ENCODE results near the gene SYNJ2. TPM values are rescaled to one million over a fixed set of nuclear protein-coding genes. Genes with fewer than 3 reads are reported as not detected.
"Not testable (repeated sequence)": the region's sequence is repeated elsewhere in the genome, so short reads cannot be mapped to it uniquely, and the experiment has no call there.

The SYNJ2 gene
- total RNA-seq, 1 experiment from 2014 or later: 68.5 TPM

DNA sequence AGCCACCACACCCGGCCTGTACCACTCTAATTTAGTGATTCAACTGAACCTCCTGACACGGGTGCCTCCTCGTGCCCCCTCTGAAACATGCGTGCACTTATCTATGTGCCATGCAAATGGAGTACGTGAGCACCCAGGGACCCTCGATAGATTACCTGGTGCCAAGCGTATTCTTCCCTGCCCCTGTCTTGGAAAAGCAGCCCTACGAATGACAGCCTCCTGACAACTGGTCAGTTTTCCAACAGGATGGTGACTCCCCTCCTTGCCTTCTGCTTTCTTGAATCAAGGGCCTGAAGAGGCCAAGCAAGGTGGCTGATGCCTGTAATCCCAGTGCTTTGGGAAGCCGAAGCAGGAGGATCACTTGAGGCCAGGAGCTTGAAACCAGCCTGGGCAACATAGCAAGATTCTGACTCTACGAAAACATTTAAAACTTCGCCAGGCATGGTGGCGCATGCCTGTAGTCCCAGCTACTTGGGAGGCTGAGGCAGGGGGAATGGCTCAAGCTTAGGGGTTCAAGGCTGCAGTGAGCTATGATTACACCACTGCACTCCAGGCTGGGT, 25.4 kb upstream of the SYNJ2 start:
- no peak for DNase-seq (ENCODE audit: low read depth)

GRCh38 chr6:157959451-157960227, 22.0 kb upstream of the SYNJ2 start:
- no peak for DNase-seq (ENCODE audit: low read depth)

GRCh38 chr6:157961153-157961831, 20.4 kb upstream of the SYNJ2 start:
- no peak for DNase-seq (ENCODE audit: low read depth)

DNA sequence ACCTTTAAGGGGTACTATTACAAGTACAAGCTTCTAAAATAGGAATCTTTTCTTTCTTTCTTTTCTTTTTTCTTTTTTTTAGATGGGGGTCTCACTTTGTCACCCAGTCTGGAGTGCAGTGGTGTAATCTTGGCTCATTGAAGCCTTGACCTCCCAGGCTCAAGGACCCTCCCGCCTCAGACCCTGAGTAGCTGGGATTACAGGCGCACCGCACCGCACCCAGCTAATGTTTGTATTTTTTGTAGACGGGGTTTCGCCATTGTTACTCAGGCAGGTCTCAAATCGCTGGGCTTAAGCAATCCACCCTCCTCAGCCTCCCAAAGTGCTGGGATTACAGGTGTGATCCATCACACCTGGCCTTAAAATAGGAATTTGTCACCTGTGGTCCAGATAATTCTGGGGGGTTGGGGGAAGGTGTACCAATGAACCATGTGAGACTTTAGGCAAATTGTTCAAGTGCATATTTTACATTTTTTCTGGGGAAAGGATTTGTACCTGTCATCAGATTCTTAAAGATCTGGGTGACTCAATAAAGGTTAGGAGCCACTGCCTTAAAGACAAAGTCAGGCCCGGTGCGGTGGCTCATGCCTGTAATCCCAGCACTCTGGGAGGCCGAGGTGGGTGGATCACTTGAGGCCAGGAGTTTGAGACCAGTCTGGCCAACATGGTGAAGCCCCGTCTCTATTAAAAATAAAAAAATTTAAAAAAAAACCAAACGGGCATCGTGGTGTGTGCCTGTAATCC, 19.7 kb upstream of the SYNJ2 start:
- DNase-seq (ENCODE audit: low read depth): no peak

GRCh38 chr6:157962601-157963302, 18.9 kb upstream of the SYNJ2 start:
- DNase-seq (ENCODE audit: low read depth): no peak

- no peak for DNase-seq (ENCODE audit: low read depth)
These were observed 17.6 kb upstream of the SYNJ2 start for GRCh38 chr6:157964100-157964499.

- no peak for DNase-seq (ENCODE audit: low read depth)
These were observed 16.3 kb upstream of the SYNJ2 start for GRCh38 chr6:157965387-157965786.

DNA sequence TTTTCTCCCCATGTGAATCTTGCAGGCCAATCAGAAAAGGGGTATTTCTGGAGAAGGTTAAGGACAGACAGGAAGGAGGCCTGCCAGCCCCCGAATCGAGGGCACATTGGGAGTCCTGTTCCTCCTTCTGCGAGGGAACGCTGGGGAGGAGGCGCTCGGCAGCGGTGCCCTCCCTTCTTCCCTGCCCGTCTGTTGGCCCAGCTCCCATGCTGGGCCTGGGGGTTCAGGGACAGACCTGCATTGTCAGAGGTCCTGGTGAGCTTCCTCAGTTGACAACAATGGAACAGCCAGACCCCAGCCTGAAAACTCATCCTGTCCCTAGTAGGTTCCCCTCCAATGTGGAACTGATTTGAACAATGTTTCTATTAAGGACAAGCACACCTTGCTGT, 15.1 kb upstream of the SYNJ2 start:
- no peak for DNase-seq (ENCODE audit: low read depth)

GRCh38 chr6:157967020-157967419, 14.6 kb upstream of the SYNJ2 start:
- DNase-seq (ENCODE audit: low read depth): no peak

DNA sequence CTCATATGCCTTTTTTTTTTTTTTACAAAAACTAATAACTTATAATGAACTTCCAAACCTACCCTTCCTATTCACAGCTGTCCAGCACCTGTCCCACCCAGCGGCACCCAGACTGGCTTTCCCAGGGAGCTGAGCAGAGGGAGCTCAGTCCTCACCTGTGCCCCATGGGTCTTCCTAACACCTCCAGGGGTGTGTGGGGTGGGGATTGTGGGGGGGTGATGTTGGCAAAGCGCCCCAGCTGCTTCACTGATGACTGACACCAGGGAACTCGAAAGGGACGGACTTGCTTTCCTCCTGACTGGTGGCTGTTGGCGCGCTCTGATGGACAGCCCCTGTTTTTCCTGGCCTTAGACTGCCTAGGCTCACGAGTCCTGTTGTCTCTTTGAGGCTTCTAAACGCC, 14.2 kb upstream of the SYNJ2 start:
- no peak for DNase-seq (ENCODE audit: low read depth)

DNA sequence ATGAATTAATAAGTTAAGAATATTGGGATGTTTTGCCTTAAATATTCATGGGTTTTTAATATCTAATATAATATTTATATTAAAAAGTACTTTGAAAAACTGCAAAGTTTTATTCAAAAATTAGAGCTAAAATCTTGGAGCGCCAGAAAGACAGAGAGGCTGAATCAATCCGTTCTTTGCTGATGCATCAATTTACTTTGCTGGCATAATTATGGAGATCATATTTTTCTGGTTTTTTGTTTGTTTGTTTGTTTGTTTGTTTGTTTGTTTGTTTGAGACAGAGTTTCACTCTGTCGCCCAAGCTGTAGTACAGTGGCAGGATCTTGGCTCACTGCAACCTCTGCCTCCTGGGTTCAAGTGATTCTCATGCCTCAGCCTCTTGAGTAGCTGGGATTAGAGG, 9.5 kb upstream of the SYNJ2 start:
- DNase-seq (ENCODE audit: low read depth): not testable (repeated sequence)

DNA sequence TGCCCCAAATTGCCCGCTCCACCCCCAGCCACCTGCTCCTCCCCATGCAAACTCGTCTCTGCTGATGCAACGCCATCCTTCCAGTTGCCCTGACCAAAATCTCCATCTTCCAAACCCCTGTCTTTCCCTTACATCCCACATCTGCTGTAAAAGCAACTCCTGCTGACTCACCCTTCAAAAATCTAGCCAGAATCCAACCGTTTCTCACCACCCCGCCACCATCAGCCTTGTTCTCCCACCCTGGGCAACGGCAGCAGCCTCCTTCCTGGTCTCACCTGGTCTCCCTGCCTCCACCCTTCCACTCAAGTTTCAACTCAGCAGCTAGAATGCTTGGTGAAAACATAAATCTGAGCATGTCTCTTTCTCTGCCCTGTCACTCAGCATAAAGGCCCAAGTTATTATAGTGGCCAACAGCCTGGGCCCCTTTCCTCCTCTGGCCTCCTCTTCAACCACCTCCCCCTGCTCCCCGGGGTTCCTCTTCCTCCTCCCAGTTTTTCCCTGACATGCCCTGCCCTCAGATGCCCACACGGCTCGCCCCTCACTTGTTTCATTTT, 7.2 kb upstream of the SYNJ2 start:
- peak; percentile 74 for DNase-seq (ENCODE audit: low read depth)

GRCh38 chr6:157974967-157975366, 6.7 kb upstream of the SYNJ2 start:
- no peak for DNase-seq (ENCODE audit: low read depth)

- DNase-seq (ENCODE audit: low read depth): no peak
These were observed 6.2 kb upstream of the SYNJ2 start for GRCh38 chr6:157975456-157975855.

DNA sequence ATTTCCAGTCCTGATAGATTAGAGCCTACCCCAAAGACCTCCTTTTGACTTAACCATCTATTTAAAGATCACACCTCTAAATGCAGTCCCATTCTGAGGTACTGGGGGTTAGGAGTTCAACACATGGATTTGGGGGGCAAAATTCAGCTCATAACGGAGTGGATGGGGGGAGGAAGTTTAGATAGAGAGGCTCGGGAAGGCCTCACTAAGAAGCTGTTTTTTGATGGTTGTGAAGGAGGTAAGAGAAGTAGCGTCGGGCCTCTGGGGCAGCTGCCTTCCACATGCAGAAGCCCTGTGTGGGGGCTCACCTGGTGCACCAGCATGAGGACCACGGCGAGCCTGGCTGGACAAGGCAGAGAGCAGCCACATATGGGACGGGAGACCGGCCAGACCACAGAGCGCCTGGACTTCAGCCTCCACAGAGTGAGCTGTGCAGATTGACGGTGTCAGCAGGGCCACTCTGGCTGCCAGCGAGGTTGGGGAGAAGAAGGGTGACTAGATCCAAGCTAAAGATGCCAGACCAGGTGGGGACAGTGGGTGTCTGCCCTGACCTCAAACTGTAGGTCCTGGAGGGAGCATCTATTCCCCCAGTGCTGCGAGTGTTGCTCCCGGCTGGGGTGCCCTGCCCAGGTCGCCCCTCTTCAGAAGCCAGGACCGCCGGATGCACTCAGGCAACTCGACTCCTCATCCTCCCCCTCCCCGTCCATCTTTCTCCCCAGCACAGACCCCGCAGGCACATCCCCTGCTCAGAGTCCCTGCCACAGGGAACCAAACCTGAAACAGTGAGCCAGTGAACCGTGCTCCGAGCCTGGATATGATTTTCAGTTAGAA, 5.1 kb upstream of the SYNJ2 start:
- no peak for DNase-seq (ENCODE audit: low read depth)

GRCh38 chr6:157977176-157977804, 4.4 kb upstream of the SYNJ2 start:
- DNase-seq (ENCODE audit: low read depth): no peak

DNA sequence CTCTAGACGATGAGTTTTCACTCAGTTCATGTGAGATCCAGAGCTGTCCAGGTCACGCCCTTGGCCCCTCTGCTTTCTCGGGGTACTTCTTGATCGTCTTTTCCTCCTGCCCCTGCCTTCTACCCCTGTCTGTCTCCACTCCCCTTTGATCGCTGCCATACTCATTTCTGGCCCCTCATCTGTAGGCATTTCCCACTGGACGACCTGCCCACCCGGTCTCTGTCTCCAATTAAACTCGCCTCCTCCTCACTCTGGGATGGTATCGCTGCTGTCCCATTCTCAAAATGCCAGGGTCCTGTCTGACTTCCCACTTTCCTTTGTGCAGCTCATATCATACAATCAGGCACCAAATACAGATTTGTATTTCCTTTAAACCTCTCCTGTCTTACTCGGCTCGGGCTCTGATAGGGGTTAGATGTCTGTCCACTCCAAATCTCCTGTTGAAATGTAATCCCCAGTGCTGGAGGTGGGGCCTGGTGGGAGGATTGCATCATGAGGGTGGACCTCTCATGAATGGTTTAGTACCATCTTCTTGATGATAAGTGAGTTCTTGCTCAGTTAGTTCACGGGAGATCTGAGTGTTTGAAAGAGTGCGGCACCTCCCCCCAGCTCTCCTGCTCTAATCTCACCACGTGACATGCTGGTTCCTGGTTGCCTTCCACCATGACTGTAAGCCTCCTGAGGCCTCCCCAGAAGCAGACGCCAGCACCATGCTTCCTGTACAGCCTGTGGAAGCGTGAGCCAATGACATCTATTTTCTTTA, 3.5 kb upstream of the SYNJ2 start:
- no peak for DNase-seq (ENCODE audit: low read depth)

DNA sequence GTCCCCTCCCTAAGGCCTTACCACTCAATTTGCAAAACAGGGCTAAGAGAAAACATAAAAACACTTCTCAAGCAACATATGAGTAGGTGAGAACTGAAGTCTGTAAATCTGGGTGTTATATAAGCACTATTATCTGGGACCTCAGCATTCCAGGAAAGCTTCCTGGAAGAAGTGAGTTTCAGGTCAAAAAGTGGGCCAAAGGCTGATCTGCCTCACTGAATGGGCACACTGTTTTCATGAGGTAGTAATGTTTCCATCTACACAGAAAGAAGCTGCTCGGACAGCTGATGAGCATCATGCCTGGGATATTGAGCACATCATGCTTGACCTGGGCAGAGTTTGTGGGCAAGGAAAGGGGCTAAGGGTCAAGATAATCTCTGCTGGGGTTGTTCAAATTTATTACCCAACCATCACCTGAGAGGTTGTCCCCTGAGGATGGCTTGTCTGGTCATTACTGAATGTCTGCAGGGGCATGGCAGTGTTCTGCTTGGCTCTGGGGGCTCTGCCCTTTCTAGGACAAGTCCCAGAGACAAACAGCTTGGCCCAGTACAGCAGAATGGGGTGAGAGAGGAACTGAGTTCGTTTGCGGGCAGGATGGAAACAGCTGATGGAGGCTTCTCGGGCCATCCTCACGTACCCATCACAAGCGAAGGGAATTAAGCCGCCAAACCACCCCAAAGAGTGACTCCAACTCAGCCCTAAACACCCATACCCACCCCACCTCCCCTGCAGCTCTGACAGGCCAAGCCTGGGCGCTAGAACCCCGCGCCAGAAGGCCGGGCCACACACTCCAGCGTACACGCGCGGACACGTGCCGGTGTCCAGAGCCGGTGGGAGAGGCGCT, 1.2 kb upstream of the SYNJ2 start:
- DNase-seq (ENCODE audit: low read depth): no peak

Data from HT1080 (cell line).